ENCODE measurements around the gene RAB34.

- no peak for TF ChIP-seq ZFP3 (CRISPR knock-in tag; IDR thresholded peaks at IDR 0.05)
- TF ChIP-seq PATZ1 (CRISPR knock-in tag; IDR thresholded peaks at IDR 0.05; ENCODE audit: borderline replicate concordance) = no peak
- TF ChIP-seq ARNTL (CRISPR knock-in tag; IDR thresholded peaks at IDR 0.05; ENCODE audit: borderline replicate concordance, low read depth) = no peak
- no peak for TF ChIP-seq ZC3H10 (CRISPR knock-in tag; IDR thresholded peaks at IDR 0.05)
- no peak for TF ChIP-seq OSR1 (CRISPR knock-in tag; IDR thresholded peaks at IDR 0.05)
- no peak for TF ChIP-seq SNAI2 (CRISPR knock-in tag; IDR thresholded peaks at IDR 0.05)
- no peak for TF ChIP-seq TCF4 (CRISPR knock-in tag; IDR thresholded peaks at IDR 0.05; ENCODE audit: borderline replicate concordance)
- no peak for TF ChIP-seq CREB5 (CRISPR knock-in tag; IDR thresholded peaks at IDR 0.05; ENCODE audit: low read depth)
- TF ChIP-seq CSRNP3 (CRISPR knock-in tag; IDR thresholded peaks at IDR 0.05) = no peak
- no peak for TF ChIP-seq ZNF8 (CRISPR knock-in tag; IDR thresholded peaks at IDR 0.05)
- no peak for TF ChIP-seq ESRRG (CRISPR knock-in tag; IDR thresholded peaks at IDR 0.05)
- TF ChIP-seq ZNF70 (CRISPR knock-in tag; IDR thresholded peaks at IDR 0.05) = no peak
Measured at GRCh38 chr17:28682655-28683054, 35.0 kb downstream of the RAB34 start.

All from SK-N-SH treated with all-trans-retinoic acid at 6 μM for 48 hours (cell line).